GM12891 (cell line): ENCODE measurements around the gene GYG1.
"Not testable (repeated sequence)": the region's sequence is repeated elsewhere in the genome, so short reads cannot be mapped to it uniquely, and the experiment has no call there.

ENCODE experiments used
- DNase-seq: peaks from one replicate; pipeline ENCODE4 v3.0.0; 2011; ENCODE audit warnings: low spot score; ENCODE audit not compliant: insufficient read length
- FAIRE-seq: peaks from 2 replicates; lab custom pipeline; 2011; peaks lifted over from hg19 to GRCh38; lab: Jason Lieb, UNC
- PAX5 ChIP-seq: IDR thresholded peaks from 2 replicates; pipeline ENCODE4 v1.6.1; 2011; ENCODE audit warnings: low read length, moderate library complexity, mild to moderate bottlenecking; ENCODE audit not compliant: insufficient read depth, severe bottlenecking
- POLR2A ChIP-seq: IDR thresholded peaks from 2 replicates; pipeline ENCODE4 v1.6.1; 2011; ENCODE audit warnings: low read depth, low read length, control low read depth
- POLR2AphosphoS5 ChIP-seq: IDR thresholded peaks from 2 replicates; pipeline ENCODE4 v1.6.1; 2011; ENCODE audit warnings: low read depth, low read length, control low read depth
- POU2F2 ChIP-seq: IDR thresholded peaks from 2 replicates; pipeline ENCODE4 v1.6.1; 2011; ENCODE audit warnings: low read depth, mild to moderate bottlenecking, control low read depth, low read length, moderate library complexity
- SPI1 ChIP-seq: IDR thresholded peaks from 2 replicates; pipeline ENCODE4 v1.6.1; 2011; ENCODE audit warnings: low read depth, low read length, control low read depth
- TAF1 ChIP-seq: IDR thresholded peaks from 2 replicates; pipeline ENCODE4 v1.6.1; 2011; ENCODE audit warnings: low read depth, low read length, control low read depth

GYG1 gene

GRCh38 chr3:148975248-148975647, 16.1 kb upstream of the GYG1 start:
- FAIRE-seq, result peak; percentile 80
- no peak for TF ChIP-seq SPI1
- TF ChIP-seq TAF1, result no peak
- no peak for TF ChIP-seq POLR2A
- TF ChIP-seq PAX5, result no peak
- no peak for TF ChIP-seq POLR2AphosphoS5
- TF ChIP-seq POU2F2, result no peak
- DNase-seq, result no peak

- no peak for FAIRE-seq
- TF ChIP-seq POU2F2, result no peak
- TF ChIP-seq PAX5, result no peak
- DNase-seq, result no peak
Measured at GRCh38 chr3:148975696-148976095, 15.6 kb upstream of the GYG1 start.

DNA sequence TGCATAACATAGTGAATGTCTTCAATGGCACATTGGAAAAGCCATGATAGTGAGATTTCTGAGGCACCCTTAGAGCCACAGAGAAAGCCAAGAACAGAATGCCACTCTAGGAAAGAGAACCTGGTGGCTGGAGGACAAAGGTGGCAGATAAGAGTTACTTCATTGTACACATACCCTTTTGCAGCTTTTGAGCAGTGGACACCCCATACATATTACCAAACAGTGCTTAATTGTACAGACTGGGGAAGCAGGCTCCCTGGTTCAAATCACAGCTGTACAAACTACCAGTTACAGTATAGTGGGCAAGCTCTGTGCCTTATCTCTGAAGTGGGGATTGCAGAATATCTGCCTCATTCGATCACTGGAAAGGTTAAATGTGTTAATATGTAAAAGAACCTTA, 10.1 kb upstream of the GYG1 start:
- FAIRE-seq (no peak), DNase-seq (no peak)
- TF ChIP-seq PAX5 (no peak), POLR2AphosphoS5 (no peak), SPI1 (no peak), POU2F2 (no peak), TAF1 (no peak), POLR2A (no peak)

- DNase-seq, FAIRE-seq: not testable (repeated sequence)
Measured at GRCh38 chr3:148987551-148987950, 3.8 kb upstream of the GYG1 start.

- FAIRE-seq, result no peak
- DNase-seq, result no peak
- TF ChIP-seq POU2F2, result no peak
- TF ChIP-seq POLR2A, result no peak
- TF ChIP-seq SPI1, result no peak
- TF ChIP-seq TAF1, result no peak
- no peak for TF ChIP-seq POLR2AphosphoS5
- TF ChIP-seq PAX5, result no peak
Measured at GRCh38 chr3:148990236-148990635, 1.1 kb upstream of the GYG1 start.

DNA sequence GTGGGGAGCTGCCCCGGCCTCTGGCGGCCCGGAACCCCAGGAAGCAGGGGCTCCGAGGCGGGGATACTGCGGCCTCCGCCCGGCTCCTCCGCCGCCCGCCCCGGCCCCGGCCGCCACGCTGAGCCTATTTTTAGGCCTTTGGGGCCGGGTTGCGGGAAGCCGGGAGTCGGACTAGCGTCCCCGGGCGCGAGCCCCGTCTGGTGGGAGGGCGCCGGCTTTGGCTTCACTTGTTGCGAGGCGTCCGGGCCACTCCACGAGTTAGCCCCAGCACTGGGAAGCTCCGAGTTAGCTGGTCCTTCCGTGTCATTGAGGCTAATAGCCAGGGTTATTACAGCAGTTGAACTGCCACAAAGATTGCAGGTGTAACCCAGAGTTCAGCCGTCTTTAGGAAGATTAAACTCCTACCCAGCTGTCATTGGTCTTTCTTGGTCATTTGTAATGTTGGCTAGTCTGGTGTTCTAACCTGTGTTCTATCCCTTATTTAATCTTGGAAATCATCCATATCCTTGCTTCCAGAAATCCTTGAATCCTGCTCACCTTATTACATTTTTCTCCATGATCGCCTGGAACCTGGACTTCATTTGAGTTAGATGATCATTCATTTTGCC, 791 bp downstream of the GYG1 start:
- no peak for DNase-seq
- peak; percentile 82 for FAIRE-seq
- no peak for TF ChIP-seq POLR2A
- no peak for TF ChIP-seq POLR2AphosphoS5
- TF ChIP-seq SPI1, result no peak
- TF ChIP-seq POU2F2, result no peak

DNA sequence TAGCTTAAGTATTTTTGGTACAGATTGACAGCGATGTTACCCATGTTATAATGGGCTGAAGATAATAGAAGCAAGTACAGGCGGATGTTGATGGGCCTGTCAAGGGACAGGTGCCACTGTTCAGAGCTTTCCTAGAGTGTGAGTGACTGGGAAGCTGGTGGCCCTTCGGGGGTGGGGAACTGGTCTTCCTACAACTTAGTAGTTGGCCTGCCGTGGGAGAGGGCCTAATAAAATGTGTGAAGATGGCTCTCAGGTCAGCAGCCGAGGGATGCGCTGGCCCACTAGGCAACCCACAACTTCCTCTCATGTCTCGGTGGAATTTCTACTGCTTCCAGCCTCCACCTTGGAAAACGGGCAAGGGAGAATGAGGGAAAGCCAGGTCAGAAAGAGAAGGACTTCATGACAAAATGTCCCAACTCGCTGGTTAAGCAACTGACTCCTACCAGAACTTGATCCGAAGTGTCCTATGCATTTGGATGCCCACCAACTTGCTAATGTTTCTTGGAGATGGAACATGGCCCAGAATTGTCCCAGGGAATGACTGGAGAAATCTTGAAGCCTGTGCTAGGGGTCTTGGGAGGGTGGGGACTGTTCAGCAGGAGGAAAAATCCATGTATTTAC, 1.4 kb downstream of the GYG1 start:
- TF ChIP-seq POLR2A, result no peak
- TF ChIP-seq TAF1, result no peak
- no peak for TF ChIP-seq POU2F2
- TF ChIP-seq POLR2AphosphoS5, result no peak
- no peak for TF ChIP-seq PAX5
- no peak for TF ChIP-seq SPI1
- DNase-seq (no peak), FAIRE-seq (no peak)

DNA sequence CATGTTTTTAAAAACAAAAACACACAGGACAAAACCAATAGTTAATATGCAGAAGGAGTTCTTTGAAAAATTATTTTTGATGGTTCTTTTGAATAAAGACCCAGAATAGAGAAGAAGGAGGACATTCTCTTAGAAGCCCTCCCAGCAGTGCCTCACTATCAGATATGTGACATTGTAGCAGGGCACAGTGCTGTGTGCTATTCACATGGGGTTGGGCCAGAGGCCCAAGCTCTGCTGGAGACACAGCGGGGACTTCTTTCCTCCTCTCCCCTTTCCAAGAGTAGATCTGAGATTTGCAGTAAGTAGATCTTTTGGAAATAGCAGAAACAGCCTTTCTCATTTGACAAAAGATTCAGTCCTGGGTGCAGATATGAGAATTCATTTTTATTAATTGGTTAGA, 6.3 kb downstream of the GYG1 start:
- DNase-seq (no peak), FAIRE-seq (no peak)
- no peak for TF ChIP-seq POLR2AphosphoS5
- TF ChIP-seq POU2F2, result no peak
- TF ChIP-seq POLR2A, result no peak
- TF ChIP-seq SPI1, result no peak
- TF ChIP-seq TAF1, result no peak
- TF ChIP-seq PAX5, result no peak

DNA sequence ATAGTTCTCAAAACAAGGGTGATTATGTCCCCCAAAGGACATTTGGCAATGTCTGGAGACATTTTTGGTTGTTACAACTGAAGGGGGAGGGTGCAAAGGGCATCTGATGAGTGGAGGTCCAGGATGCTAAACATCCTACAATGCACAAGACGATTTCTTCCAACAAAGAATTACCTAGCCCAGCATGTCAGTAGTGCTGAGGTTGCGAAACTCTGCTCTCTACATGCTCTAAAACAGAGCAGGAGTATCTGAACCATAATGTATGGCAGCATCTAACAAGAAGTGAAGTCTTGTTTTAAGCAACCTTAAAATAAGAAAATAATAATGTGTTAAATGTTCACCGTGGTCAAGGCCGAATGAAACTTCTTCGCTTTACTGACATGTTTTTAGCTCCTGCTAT, 7.0 kb downstream of the GYG1 start:
- FAIRE-seq (no peak), DNase-seq (no peak)
- TF ChIP-seq SPI1 (no peak), POLR2A (no peak), POU2F2 (no peak), TAF1 (no peak), PAX5 (no peak), POLR2AphosphoS5 (no peak)

GRCh38 chr3:148998715-148999423, 7.5 kb downstream of the GYG1 start:
- FAIRE-seq, result peak; percentile 45
- TF ChIP-seq POLR2AphosphoS5 (no peak), POU2F2 (no peak), PAX5 (no peak), SPI1 (peak; percentile 55; the same call in 1 of the 2 replicates)
- no peak for DNase-seq
